WTC11 (cell line): Measurements from ENCODE around the gene STAT1. TPM values are rescaled to one million over a fixed set of nuclear protein-coding genes. Genes with fewer than 3 reads are reported as not detected.

ENCODE experiments used
- FOXP4 ChIP-seq: sonication (generic); formaldehyde crosslinking; IDR thresholded peaks from 2 replicates; pipeline ENCODE4 v1.8.0; 2022; ENCODE audit warnings: mild to moderate bottlenecking, missing genetic modification reagents
- MAX ChIP-seq: sonication (generic); formaldehyde crosslinking; IDR thresholded peaks from 2 replicates; pipeline ENCODE4 v1.8.0; 2022; ENCODE audit warnings: mild to moderate bottlenecking, missing genetic modification reagents
- total RNA-seq: library from RNA; stranded (reverse); gene quantifications from 3 replicates; pipeline ENCODE4 v1.2.3, GENCODE V29; 2021

STAT1 gene
- total RNA-seq, 1 experiment from 2014 or later = 36.1 TPM

GRCh38 chr2:190920085-190920484 lies 93.9 kb downstream of the STAT1 start (continued):
- no peak for TF ChIP-seq FOXP4 (CRISPR knock-in tag)
- TF ChIP-seq MAX (CRISPR knock-in tag) = no peak

Other genes with a start within 250 kb of the STAT1 start
- gene GLS, start 133.3 kb downstream of the STAT1 start, total RNA-seq = 102 to 115 TPM (median 102 TPM) in 3 replicates
- gene STAT4, start 136.8 kb upstream of the STAT1 start, total RNA-seq = 0.44 to 0.76 TPM (median 0.44 TPM) in 3 replicates
- gene MYO1B, start 231.2 kb upstream of the STAT1 start, total RNA-seq = 39.0 to 43.6 TPM (median 43.5 TPM) in 3 replicates